ENCODE results near the gene ASPHD1. TPM values are rescaled to one million over a fixed set of nuclear protein-coding genes. Genes with fewer than 3 reads are reported as not detected.

The ASPHD1 gene
- total and polyA plus RNA-seq, 2 of the 8 experiments (the other 6 are each of a cell fraction or from before 2014, with no cell fraction given) = 14.5 to 18.6 TPM

DNA sequence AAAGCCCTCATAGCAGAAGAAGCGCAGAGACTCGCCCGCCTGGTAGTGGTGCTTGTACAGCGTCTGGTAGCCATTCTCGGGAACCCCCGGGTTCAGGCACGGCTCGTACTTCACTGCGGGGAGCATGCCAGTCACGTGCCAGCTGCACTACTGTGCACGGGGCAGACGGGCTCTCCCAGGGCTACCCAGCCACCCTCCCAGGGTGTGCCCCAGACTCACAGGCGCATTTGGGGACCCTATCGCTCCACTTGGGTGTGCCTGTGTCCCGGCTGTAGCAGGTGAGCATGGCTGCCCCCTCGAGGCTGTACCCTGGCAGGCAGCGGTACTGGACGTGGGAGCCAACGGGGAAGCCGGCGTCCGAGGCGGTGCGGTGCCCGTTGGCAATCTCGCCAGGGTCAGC, 27.0 kb upstream of the ASPHD1 start:
- Histone ChIP-seq H2BK120ac (replicated peaks; ENCODE audit: low read depth, low read length) (no peak overlapping the region), H3K18ac (ENCODE audit: extremely low read depth, low read length) (no peak overlapping the region), H2AFZ (ENCODE audit: low read length) (no peak overlapping the region), H3K56ac (replicated peaks; ENCODE audit: insufficient read length, low read depth, low read length) (no peak overlapping the region), H4K5ac (ENCODE audit: insufficient read length, low read depth, low read length) (no peak overlapping the region), H3K23me2 (ENCODE audit: low read depth, low read length) (peaks cover 7% of the 10 kb centered on the region; the same call in 1 of the 2 replicates), H3K4me1 (replicated peaks in 1 of 4; ENCODE audit: control insufficient read depth in 3 of 4, insufficient read depth in 4 of 4, low read length in 3 of 4) (peaks cover 0 to 11% (median 7%) of the 10 kb centered on the region in 4 experiments; a peak in 5 of 7 replicates), H3K4me2 (ENCODE audit: insufficient read depth in 1 of 2, low read depth in 2 of 2, low read length in 2 of 2) (no peak overlapping the region), H3K27ac (ENCODE audit: low read depth, low read length) (no peak overlapping the region), H3K36me3 (ENCODE audit: control insufficient read depth in 2 of 4, insufficient read depth in 4 of 4, low read length in 3 of 4) (peaks cover 0 to 3% (median 0%) of the 10 kb centered on the region in 4 experiments; a peak in 2 of 8 replicates), H4K8ac (ENCODE audit: extremely low read depth, insufficient read depth, low read length) (peak overlapping the region; percentile 12), H2BK5ac (ENCODE audit: low read depth, low read length) (no peak overlapping the region), H3K9me3 (ENCODE audit: insufficient read depth in 2 of 2, low read depth in 1 of 2, low read length in 1 of 2) (no peaks in the 10 kb centered on the region), H3K23ac (ENCODE audit: insufficient read length) (no peak overlapping the region), H4K91ac (replicated peaks; ENCODE audit: insufficient read length, low read length) (no peak overlapping the region), H3K9ac (replicated peaks in 1 of 4; ENCODE audit: extremely low read depth in 1 of 4, low read depth in 3 of 4, low read length in 3 of 4) (no peak overlapping the region), H3K14ac (ENCODE audit: insufficient read length) (no peak overlapping the region), H2BK15ac (ENCODE audit: low read length) (no peak overlapping the region), H3K27me3 (replicated peaks in 1 of 4; ENCODE audit: control insufficient read depth in 3 of 4, extremely low read depth in 1 of 4, insufficient read depth in 3 of 4, low read length in 3 of 4) (no peaks in the 10 kb centered on the region), H3K4ac (replicated peaks; ENCODE audit: insufficient read length, low read depth, low read length) (no peak overlapping the region), H3K79me2 (ENCODE audit: control insufficient read depth in 1 of 2, insufficient read depth in 2 of 2, low read length in 2 of 2) (no peaks in the 10 kb centered on the region; a peak in 1 of 4 replicates), H2BK20ac (ENCODE audit: low read length) (no peak overlapping the region), H2BK12ac (ENCODE audit: low read depth, low read length) (no peak overlapping the region), H2AK5ac (ENCODE audit: low read depth, low read length) (no peak overlapping the region), H3K79me1 (ENCODE audit: low read depth, low read length) (no peaks in the 10 kb centered on the region), H3K4me3 (ENCODE audit: extremely low read depth in 1 of 4, insufficient read depth in 2 of 4, low read depth in 3 of 4, low read length in 4 of 4) (no peak overlapping the region), H4K20me1 (replicated peaks in 1 of 2; ENCODE audit: control insufficient read depth in 1 of 2, insufficient read depth in 2 of 2, low read length in 2 of 2) (peaks cover 0 to 2% of the 10 kb centered on the region in 2 experiments)
- TF ChIP-seq, protein P1, sequence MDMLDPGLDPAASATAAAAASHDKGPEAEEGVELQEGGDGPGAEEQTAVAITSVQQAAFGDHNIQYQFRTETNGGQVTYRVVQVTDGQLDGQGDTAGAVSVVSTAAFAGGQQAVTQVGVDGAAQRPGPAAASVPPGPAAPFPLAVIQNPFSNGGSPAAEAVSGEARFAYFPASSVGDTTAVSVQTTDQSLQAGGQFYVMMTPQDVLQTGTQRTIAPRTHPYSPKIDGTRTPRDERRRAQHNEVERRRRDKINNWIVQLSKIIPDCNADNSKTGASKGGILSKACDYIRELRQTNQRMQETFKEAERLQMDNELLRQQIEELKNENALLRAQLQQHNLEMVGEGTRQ (IDR thresholded peaks at IDR 0.05; ENCODE audit: low read length) = no peak
- no peak for TF ChIP-seq ASH2L (IDR thresholded peaks at IDR 0.05; ENCODE audit: low read length)
- no peak for TF ChIP-seq YY1 (IDR thresholded peaks at IDR 0.05; ENCODE audit: low read depth, low read length)
- no peak for TF ChIP-seq BRCA1 (IDR thresholded peaks at IDR 0.05; ENCODE audit: low read depth, low read length)
- TF ChIP-seq ZNF274 (IDR thresholded peaks at IDR 0.05; ENCODE audit: borderline replicate concordance, extremely low read depth, low read length) = no peak
- TF ChIP-seq BACH1 (IDR thresholded peaks at IDR 0.05; ENCODE audit: low read length) = no peak
- TF ChIP-seq CTBP2 (IDR thresholded peaks at IDR 0.05; ENCODE audit: borderline replicate concordance, insufficient read depth, insufficient read length, low read length) = no peak
- TF ChIP-seq SIN3A (conservative IDR thresholded peaks at IDR 0.05 in 1 of 2, IDR thresholded peaks at IDR 0.05 in 1 of 2; ENCODE audit: low read depth in 1 of 2, low read length in 2 of 2) = no peak
- no peak for TF ChIP-seq RXRA (IDR thresholded peaks at IDR 0.05; ENCODE audit: insufficient read depth, low read depth, low read length)
- TF ChIP-seq KDM4A (IDR thresholded peaks at IDR 0.05; ENCODE audit: low read depth, low read length, severe bottlenecking) = no peak
- TF ChIP-seq, protein P2, sequence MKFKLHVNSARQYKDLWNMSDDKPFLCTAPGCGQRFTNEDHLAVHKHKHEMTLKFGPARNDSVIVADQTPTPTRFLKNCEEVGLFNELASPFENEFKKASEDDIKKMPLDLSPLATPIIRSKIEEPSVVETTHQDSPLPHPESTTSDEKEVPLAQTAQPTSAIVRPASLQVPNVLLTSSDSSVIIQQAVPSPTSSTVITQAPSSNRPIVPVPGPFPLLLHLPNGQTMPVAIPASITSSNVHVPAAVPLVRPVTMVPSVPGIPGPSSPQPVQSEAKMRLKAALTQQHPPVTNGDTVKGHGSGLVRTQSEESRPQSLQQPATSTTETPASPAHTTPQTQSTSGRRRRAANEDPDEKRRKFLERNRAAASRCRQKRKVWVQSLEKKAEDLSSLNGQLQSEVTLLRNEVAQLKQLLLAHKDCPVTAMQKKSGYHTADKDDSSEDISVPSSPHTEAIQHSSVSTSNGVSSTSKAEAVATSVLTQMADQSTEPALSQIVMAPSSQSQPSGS (IDR thresholded peaks at IDR 0.05; ENCODE audit: low read length) = no peak
- no peak for FAIRE-seq
- DNase-seq (ENCODE audit: low read depth in 1 of 2, low spot score in 2 of 2) = no peak
- CTCF ChIA-PET (ENCODE audit: partially characterized antibody) = interaction anchor here (1.0 to 3.5 kb wide), 3 partner anchors 10 to 65 kb away, joined by 3 to 10 read pairs (median 6); partner anchors contain the start of gene CDIPT
- 96% methylated on average over 20 of the region's 26 CpGs; no CpG with 5 or more reads in 1 of the 2 experiments for WGBS, 2 experiments (ENCODE audit: extremely low coverage in 1 of 2, insufficient coverage in 1 of 2, insufficient read length in 1 of 2, insufficient replicate concordance in 2 of 2, low coverage in 1 of 2, low lambda C conversion rate in 2 of 2, missing lambda C conversion rate in 1 of 2)
- POLR2A ChIA-PET (ENCODE audit: partially characterized antibody) = interaction anchor here (0.6 to 1.9 kb wide), 5 partner anchors 10 to 67 kb away, joined by 3 to 6 read pairs (median 3); partner anchors contain the start of genes CDIPT and PAGR1

Measured in H1 (cell line).